Neural progenitor cell (in vitro differentiated cells): ENCODE data around the gene STK39. TPM values are rescaled to one million over a fixed set of nuclear protein-coding genes. Genes with fewer than 3 reads are reported as not detected.

ENCODE experiments used
- DNase-seq: peaks from one replicate; pipeline ENCODE4 v3.0.0-alpha.2; 2016; ENCODE audit warnings: low spot score
- H2AFZ ChIP-seq: fragments of 200-600 bp; sonication (generic); replicated peaks from 2 replicates; pipeline ENCODE4 v1.6.1; 2016; ENCODE audit warnings: antibody characterized with exemption
- H3F3A ChIP-seq: fragments of 200-600 bp; sonication (generic); 2 replicates; pipeline ENCODE4 v1.6.1; 2016; ENCODE audit warnings: antibody characterized with exemption, low read depth
- H3K27ac ChIP-seq: fragments of 200-600 bp; sonication (generic); 2 replicates; pipeline ENCODE4 v1.5.1; 2016; ENCODE audit warnings: mild to moderate bottlenecking
- H3K27me3 ChIP-seq: fragments of 200-600 bp; sonication (generic); 2 replicates; pipeline ENCODE4 v1.6.1; 2016; ENCODE audit warnings: mild to moderate bottlenecking, moderate library complexity
- H3K36me3 ChIP-seq: fragments of 200-600 bp; sonication (generic); 2 replicates; pipeline ENCODE4 v1.5.1; 2016
- H3K4me1 ChIP-seq: fragments of 200-600 bp; sonication (generic); 2 replicates; pipeline ENCODE4 v1.6.1; 2016; ENCODE audit warnings: mixed run types
- H3K4me2 ChIP-seq: fragments of 200-600 bp; sonication (generic); 2 replicates; pipeline ENCODE4 v1.6.1; 2016
- H3K4me3 ChIP-seq: fragments of 200-600 bp; sonication (generic); 2 replicates; pipeline ENCODE4 v1.5.1; 2016
- H3K79me2 ChIP-seq: fragments of 200-600 bp; sonication (generic); 2 replicates; pipeline ENCODE4 v1.6.1; 2016; ENCODE audit warnings: low read depth
- H3K9ac ChIP-seq: fragments of 200-600 bp; sonication (generic); 2 replicates; pipeline ENCODE4 v1.6.1; 2016
- H3K9me3 ChIP-seq: fragments of 200-600 bp; sonication (generic); 2 replicates; pipeline ENCODE4 v1.5.1; 2016; ENCODE audit warnings: low read depth
- H4K20me1 ChIP-seq: fragments of 200-600 bp; sonication (generic); 2 replicates; pipeline ENCODE4 v1.6.1; 2016; ENCODE audit warnings: low read depth
- H3K27ac Mint-ChIP-seq: 3 replicates; pipeline ENCODE4 v1.8.0; 2021; ENCODE audit warnings: mixed read lengths
- H3K27me3 Mint-ChIP-seq: 2 replicates; pipeline ENCODE4 v1.8.0; 2022; ENCODE audit warnings: low read depth, mild to moderate bottlenecking, inconsistent platforms, moderate library complexity, mixed read lengths; ENCODE audit not compliant: insufficient read depth
- H3K36me3 Mint-ChIP-seq: 3 replicates; pipeline ENCODE4 v1.8.0; 2021; ENCODE audit warnings: mixed read lengths
- H3K4me1 Mint-ChIP-seq: 3 replicates; pipeline ENCODE4 v1.8.0; 2021; ENCODE audit warnings: mixed read lengths
- H3K4me3 Mint-ChIP-seq: 3 replicates; pipeline ENCODE4 v1.8.0; 2021; ENCODE audit warnings: mild to moderate bottlenecking, moderate library complexity, mixed read lengths
- H3K9me3 Mint-ChIP-seq: 3 replicates; pipeline ENCODE4 v1.8.0; 2020; ENCODE audit warnings: mixed read lengths
- CTCF ChIP-seq: fragments of 200-600 bp; sonication (generic); IDR thresholded peaks from 2 replicates; pipeline ENCODE4 v1.5.1; 2017; ENCODE audit warnings: antibody characterized with exemption, mild to moderate bottlenecking
- EZH2 ChIP-seq: fragments of 200-600 bp; sonication (generic); IDR thresholded peaks from 2 replicates; pipeline ENCODE4 v1.6.1; 2017; ENCODE audit warnings: antibody characterized with exemption, mild to moderate bottlenecking, moderate library complexity
- EZH2phosphoT487 ChIP-seq: fragments of 200-600 bp; sonication (generic); IDR thresholded peaks from 2 replicates; pipeline ENCODE4 v1.6.1; 2017; ENCODE audit warnings: antibody characterized with exemption
- total RNA-seq: library from RNA; depleted of rRNA; stranded (reverse); fragments of >200 nt; gene quantifications from 2 replicates; pipeline ENCODE4 v1.2.3, GENCODE V29; 2015; ENCODE audit warnings: low replicate concordance

The STK39 gene
- total RNA-seq, 1 donor from 2014 or later, result 23.8 TPM

- H3K9me3 Mint-ChIP-seq, result peaks cover 2% of the 10 kb centered on the region
- no peak overlapping the region for H3K9ac ChIP-seq
- H3K4me3 ChIP-seq, result no peak overlapping the region
- H3K27me3 Mint-ChIP-seq, result peaks cover 2% of the 10 kb centered on the region
- no peak overlapping the region for H3K4me3 Mint-ChIP-seq
- H3F3A ChIP-seq, result no peaks in the 10 kb centered on the region
- peaks cover 11% of the 10 kb centered on the region for H3K4me1 ChIP-seq
- H3K36me3 Mint-ChIP-seq, result peaks cover 9% of the 10 kb centered on the region
- H3K27ac ChIP-seq, result no peak overlapping the region
- H3K9me3 ChIP-seq, result no peaks in the 10 kb centered on the region
- TF ChIP-seq EZH2phosphoT487, result no peak
- no peak for TF ChIP-seq CTCF
- TF ChIP-seq EZH2, result no peak
- H3K4me2 ChIP-seq, result peak overlapping the region; percentile 25
- H3K27me3 ChIP-seq, result no peaks in the 10 kb centered on the region
- H2AFZ ChIP-seq, result no peak overlapping the region
- H3K36me3 ChIP-seq, result no peaks in the 10 kb centered on the region
- H3K4me1 Mint-ChIP-seq, result no peaks in the 10 kb centered on the region
- no peaks in the 10 kb centered on the region for H3K79me2 ChIP-seq
- H3K27ac Mint-ChIP-seq, result no peak overlapping the region
- no peaks in the 10 kb centered on the region for H4K20me1 ChIP-seq
- no peak for DNase-seq
Measured at GRCh38 chr2:168212167-168212566, 35.2 kb downstream of the STK39 start.

GRCh38 chr2:168211664-168212163, 35.7 kb downstream of the STK39 start:
- H4K20me1 ChIP-seq, result no peaks in the 10 kb centered on the region
- peaks cover 11% of the 10 kb centered on the region for H3K36me3 Mint-ChIP-seq
- no peaks in the 10 kb centered on the region for H3F3A ChIP-seq
- peaks cover 11% of the 10 kb centered on the region for H3K4me1 ChIP-seq
- no peaks in the 10 kb centered on the region for H3K9me3 ChIP-seq
- H3K9ac ChIP-seq, result no peak overlapping the region
- no peak overlapping the region for H3K27ac Mint-ChIP-seq
- H3K79me2 ChIP-seq, result no peaks in the 10 kb centered on the region
- no peak overlapping the region for H3K4me3 ChIP-seq
- H3K27ac ChIP-seq, result no peak overlapping the region
- H3K4me3 Mint-ChIP-seq, result no peak overlapping the region
- no peak for DNase-seq
- peaks cover 2% of the 10 kb centered on the region for H3K27me3 Mint-ChIP-seq
- no peak overlapping the region for H3K4me2 ChIP-seq
- H3K9me3 Mint-ChIP-seq, result peaks cover 4% of the 10 kb centered on the region
- no peaks in the 10 kb centered on the region for H3K36me3 ChIP-seq
- no peaks in the 10 kb centered on the region for H3K27me3 ChIP-seq
- H2AFZ ChIP-seq, result no peak overlapping the region
- TF ChIP-seq CTCF (no peak), EZH2phosphoT487 (no peak), EZH2 (no peak)
- no peaks in the 10 kb centered on the region for H3K4me1 Mint-ChIP-seq

- Histone ChIP-seq H3K27ac (no peak overlapping the region), H2AFZ (no peak overlapping the region)
Measured at GRCh38 chr2:168210895-168211570, 36.4 kb downstream of the STK39 start.

More at GRCh38 chr2:168210895-168211570, 36.4 kb downstream of the STK39 start:
- Histone ChIP-seq H3K9ac (no peak overlapping the region), H3K4me2 (no peak overlapping the region), H3F3A (no peaks in the 10 kb centered on the region), H3K9me3 (no peaks in the 10 kb centered on the region), H3K36me3 (no peaks in the 10 kb centered on the region), H3K4me1 (peaks cover 11% of the 10 kb centered on the region), H3K4me3 (no peak overlapping the region), H3K27me3 (no peaks in the 10 kb centered on the region), H4K20me1 (no peaks in the 10 kb centered on the region), H3K79me2 (no peaks in the 10 kb centered on the region)
- H3K9me3 Mint-ChIP-seq, result peaks cover 7% of the 10 kb centered on the region
- no peak overlapping the region for H3K27ac Mint-ChIP-seq
- H3K4me1 Mint-ChIP-seq, result no peaks in the 10 kb centered on the region
- H3K27me3 Mint-ChIP-seq, result peaks cover 2% of the 10 kb centered on the region
- no peak for DNase-seq
- no peak for TF ChIP-seq EZH2phosphoT487
- TF ChIP-seq CTCF, result no peak
- TF ChIP-seq EZH2, result no peak
- H3K4me3 Mint-ChIP-seq, result no peak overlapping the region
- peaks cover 15% of the 10 kb centered on the region for H3K36me3 Mint-ChIP-seq
